ENCODE data around the gene AHRR. TPM values are rescaled to one million over a fixed set of nuclear protein-coding genes. Genes with fewer than 3 reads are reported as not detected.
"Not testable (repeated sequence)": the region's sequence is repeated elsewhere in the genome, so short reads cannot be mapped to it uniquely, and the experiment has no call there.

AHRR gene
- under 1 TPM; 0.26 to 0.33 TPM for total RNA-seq

DNA sequence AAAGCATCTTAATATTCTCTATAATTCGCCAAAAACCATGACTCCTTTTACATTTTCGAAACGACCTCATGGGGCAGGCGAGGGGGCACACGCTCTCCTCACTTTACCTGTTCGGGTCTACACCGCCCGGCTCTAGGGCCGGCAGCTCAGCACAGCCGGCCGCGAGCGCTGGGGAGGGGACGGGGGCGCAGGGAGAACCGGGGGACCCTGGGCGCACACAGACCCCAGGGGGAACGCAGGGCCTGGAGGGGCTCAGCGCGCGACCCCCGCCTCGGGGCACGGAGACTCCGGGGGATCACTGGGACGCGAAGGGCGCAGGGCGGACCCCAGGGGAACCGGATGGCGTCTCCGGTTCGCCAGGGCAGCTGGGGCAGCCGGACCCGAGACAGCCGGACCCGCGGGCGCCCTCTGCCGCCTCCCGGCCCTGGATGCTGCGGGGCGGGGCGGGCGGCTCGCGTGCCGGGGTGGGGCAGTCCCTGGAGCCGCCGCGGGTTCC is at the start of gene AHRR:
AHRR (plus strand) TSS at position 485 of the 496 bp plus-strand sequence. CDS start 22,189 bp downstream, outside the sequence.
- Histone ChIP-seq H3K36me3 (replicated peaks in 1 of 2; ENCODE audit: insufficient read depth in 1 of 2, low read depth in 2 of 2) (peaks cover 0 to 1% of the 10 kb centered on the region in 2 donors), H3K4me3 (peak within 1 kb of the TSS in 1 of 2 donors; percentile 22), H3K27ac (no peak within 1 kb of the TSS), H3K4me1 (peaks cover 25% of the 10 kb centered on the region), H3K9me3 (no peaks in the 10 kb centered on the region), H3K27me3 (peaks cover 0 to 25% of the 10 kb centered on the region in 2 donors)
- no peak for TF ChIP-seq POLR2A (IDR thresholded peaks at IDR 0.05)
- TF ChIP-seq, protein P1, sequence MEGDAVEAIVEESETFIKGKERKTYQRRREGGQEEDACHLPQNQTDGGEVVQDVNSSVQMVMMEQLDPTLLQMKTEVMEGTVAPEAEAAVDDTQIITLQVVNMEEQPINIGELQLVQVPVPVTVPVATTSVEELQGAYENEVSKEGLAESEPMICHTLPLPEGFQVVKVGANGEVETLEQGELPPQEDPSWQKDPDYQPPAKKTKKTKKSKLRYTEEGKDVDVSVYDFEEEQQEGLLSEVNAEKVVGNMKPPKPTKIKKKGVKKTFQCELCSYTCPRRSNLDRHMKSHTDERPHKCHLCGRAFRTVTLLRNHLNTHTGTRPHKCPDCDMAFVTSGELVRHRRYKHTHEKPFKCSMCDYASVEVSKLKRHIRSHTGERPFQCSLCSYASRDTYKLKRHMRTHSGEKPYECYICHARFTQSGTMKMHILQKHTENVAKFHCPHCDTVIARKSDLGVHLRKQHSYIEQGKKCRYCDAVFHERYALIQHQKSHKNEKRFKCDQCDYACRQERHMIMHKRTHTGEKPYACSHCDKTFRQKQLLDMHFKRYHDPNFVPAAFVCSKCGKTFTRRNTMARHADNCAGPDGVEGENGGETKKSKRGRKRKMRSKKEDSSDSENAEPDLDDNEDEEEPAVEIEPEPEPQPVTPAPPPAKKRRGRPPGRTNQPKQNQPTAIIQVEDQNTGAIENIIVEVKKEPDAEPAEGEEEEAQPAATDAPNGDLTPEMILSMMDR (IDR thresholded peaks at IDR 0.05), result peak in 4 of 7 experiments; percentile 24 to 40 (median 30)
- DNase-seq (peak in 3 of 4 donors; percentile 38 to 67 (median 51)), ATAC-seq (peak; percentile 66)
- 0 to 1% methylated on average over 15 to 40 of the region's 51 CpGs for WGBS, 2 donors
- intact Hi-C loops (cut with DNase I), result no loop called here

DNA sequence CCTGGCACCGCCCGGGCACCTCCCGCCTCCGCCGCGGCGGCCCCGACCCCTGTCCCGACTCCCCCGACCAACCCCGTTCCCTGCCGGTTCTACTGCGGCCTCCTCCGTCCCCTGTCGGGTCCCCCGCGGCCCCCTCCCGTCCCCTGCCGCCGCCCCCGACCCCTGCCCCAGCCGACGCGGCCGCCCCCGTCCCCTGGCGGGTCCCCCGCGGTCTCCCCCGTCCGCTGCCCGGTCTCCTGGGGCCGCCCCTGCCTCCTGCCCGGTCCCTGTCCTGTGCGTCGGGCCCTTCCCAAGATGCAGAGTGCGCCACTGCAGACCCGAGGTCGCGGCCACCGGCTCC is 49.7 kb upstream of the AHRR start:
- DNase-seq; intact Hi-C loops (cut with DNase I); H3K9me3 ChIP-seq; H3K27me3 ChIP-seq; ATAC-seq; H3K36me3 ChIP-seq (replicated peaks in 1 of 2; ENCODE audit: insufficient read depth in 1 of 2, low read depth in 2 of 2): not testable (repeated sequence)
- H3K27ac ChIP-seq, result peak overlapping the region; percentile 74 to 89 (median 86)
- 1% methylated on average over 15 of the region's 41 CpGs; no CpG with 5 or more reads in 1 of the 2 donors for WGBS, 2 donors
- H3K4me3 ChIP-seq, result peak overlapping the region; percentile 91 to 100
- H3K4me1 ChIP-seq, result peaks cover 17% of the 10 kb centered on the region

DNA sequence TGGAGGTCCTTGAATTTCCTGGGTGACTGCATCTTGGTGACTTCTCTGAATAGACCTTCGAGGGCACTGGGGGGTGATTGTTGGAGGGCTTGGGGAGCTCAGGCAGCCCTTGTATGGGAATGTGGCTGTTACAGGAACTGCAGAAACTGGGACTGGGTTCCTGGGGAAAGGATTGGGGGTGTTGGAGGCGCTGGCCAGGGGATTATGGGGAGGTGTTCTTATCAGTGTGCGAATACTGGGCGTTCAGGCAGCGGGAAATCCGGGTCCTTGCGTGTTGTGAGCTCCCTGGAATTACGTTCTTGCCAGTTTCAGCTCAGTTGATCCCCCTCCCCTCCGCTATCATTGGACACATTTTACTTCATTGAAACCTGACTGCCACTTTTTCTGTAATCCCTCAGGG is 48.4 kb upstream of the AHRR start:
- H3K4me3 ChIP-seq; H3K27me3 ChIP-seq; DNase-seq; ATAC-seq; H3K36me3 ChIP-seq (replicated peaks in 1 of 2; ENCODE audit: insufficient read depth in 1 of 2, low read depth in 2 of 2); intact Hi-C loops (cut with DNase I); H3K9me3 ChIP-seq; H3K27ac ChIP-seq: not testable (repeated sequence)
- 72 to 83% methylated on average over 9 of the region's 9 CpGs for WGBS, 2 donors
- peaks cover 17% of the 10 kb centered on the region for H3K4me1 ChIP-seq

DNA sequence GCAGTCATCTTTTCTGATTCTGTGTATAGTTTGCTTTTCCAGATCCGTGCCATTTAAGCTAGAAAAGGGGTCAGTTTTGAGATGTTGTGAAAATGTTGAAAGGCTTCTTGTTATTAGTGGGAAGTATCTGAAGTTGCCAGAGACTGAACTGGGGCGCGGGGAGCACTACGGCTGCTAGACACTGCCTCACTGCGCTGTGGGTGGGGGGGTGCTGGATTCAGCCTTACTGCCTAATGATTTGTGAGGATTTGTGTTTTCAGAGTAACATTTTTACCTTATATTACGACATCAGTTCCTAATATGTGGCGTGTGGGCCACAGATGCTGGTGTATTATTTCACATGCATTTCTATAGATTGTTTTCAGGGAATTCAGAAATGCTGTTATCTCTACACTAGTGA is 48.0 kb upstream of the AHRR start:
- H3K36me3 ChIP-seq (replicated peaks in 1 of 2; ENCODE audit: insufficient read depth in 1 of 2, low read depth in 2 of 2); H3K27ac ChIP-seq; intact Hi-C loops (cut with DNase I); DNase-seq; H3K4me3 ChIP-seq; H3K27me3 ChIP-seq; H3K9me3 ChIP-seq; ATAC-seq: not testable (repeated sequence)
- peaks cover 17% of the 10 kb centered on the region for H3K4me1 ChIP-seq
- WGBS, 2 donors, result 83 to 86% methylated on average over 7 of the region's 7 CpGs

DNA sequence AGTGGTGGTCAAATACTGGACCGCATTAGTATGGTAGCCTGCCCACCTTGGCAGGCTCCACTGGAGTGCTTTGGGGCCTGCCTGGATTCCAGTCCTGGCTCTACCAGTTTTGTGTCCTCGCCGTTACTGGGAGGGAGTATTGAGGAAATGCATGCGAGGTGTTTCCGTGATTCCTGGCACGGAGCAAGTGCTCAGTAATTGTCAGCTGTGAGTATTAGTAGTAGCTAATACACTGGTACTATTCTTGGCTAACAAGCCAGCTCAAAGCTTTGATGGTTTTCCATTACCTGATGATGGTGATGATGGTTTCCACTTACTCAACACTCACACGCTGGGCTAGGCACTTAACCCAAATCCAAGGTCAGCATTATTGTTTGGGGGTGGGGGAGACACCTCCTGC is 47.2 kb upstream of the AHRR start:
- ATAC-seq; H3K36me3 ChIP-seq (replicated peaks in 1 of 2; ENCODE audit: insufficient read depth in 1 of 2, low read depth in 2 of 2); H3K27me3 ChIP-seq; DNase-seq; intact Hi-C loops (cut with DNase I); H3K27ac ChIP-seq; H3K4me3 ChIP-seq; H3K9me3 ChIP-seq: not testable (repeated sequence)
- peaks cover 22% of the 10 kb centered on the region for H3K4me1 ChIP-seq
- 85 to 92% methylated on average over 7 of the region's 7 CpGs for WGBS, 2 donors

DNA sequence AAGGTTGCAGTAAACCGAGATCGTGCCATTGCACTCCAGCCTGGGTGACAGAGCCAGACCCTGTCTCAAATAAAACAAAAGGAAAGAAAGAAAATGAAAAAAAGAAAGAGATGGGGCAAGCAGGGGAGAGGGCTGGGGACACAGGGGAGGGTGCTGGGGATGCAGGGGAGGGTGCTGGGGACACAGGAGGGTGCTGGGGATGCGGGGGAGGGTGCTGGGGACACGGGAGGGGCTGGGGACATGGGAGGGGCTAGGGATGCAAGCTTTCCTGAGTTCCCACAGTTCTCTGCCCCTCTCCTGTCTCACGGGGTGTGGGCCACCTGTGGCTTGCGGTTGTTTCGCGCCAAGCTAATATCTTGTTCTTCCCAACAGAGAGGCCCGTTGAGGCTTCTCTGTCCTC is 42.9 kb upstream of the AHRR start:
- DNase-seq (no peak), ATAC-seq (no peak)
- H3K27ac ChIP-seq, result no peak overlapping the region
- intact Hi-C loops (cut with DNase I), result no loop called here
- no peaks in the 10 kb centered on the region for H3K9me3 ChIP-seq
- H3K36me3 ChIP-seq (replicated peaks in 1 of 2; ENCODE audit: insufficient read depth in 1 of 2, low read depth in 2 of 2), result peaks cover 2 to 7% of the 10 kb centered on the region in 2 donors
- H3K4me3 ChIP-seq, result no peak overlapping the region
- H3K4me1 ChIP-seq, result peaks cover 9% of the 10 kb centered on the region
- TF ChIP-seq, protein P1 (IDR thresholded peaks at IDR 0.05), result no peak
- no peak for TF ChIP-seq POLR2A (IDR thresholded peaks at IDR 0.05)
- no peaks in the 10 kb centered on the region for H3K27me3 ChIP-seq
- 91 to 92% methylated on average over 9 of the region's 9 CpGs for WGBS, 2 donors

DNA sequence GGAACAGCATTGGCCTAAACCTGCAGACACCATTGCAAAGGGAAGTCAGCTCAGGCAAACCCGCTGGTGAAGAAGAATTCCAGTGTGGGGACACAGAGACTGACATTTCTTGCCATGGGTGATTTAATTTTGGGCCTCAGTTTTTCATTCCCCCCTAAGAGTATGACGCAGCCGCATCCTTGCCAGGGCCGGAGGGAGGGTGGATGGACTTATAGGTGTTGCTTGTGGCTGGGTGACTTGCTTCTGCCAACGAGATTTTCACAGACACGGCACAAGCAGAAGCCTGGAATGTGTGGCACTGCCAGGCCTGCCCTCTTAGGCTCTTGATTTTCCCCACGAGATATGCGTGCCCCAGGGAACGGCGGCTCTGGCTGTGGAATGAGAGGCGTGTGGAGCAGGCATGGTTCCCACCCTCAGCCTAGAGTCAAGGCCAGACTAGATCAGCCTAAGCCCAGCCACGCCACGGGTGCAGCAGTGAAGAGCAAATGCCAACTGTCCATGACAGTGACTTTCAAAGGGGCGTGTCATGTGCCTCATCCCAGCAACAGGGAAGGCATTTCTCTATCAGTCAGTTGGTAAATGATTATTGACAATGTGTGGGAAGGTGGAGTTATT is 42.4 kb upstream of the AHRR start:
- H3K4me1 ChIP-seq; ATAC-seq; H3K27ac ChIP-seq; intact Hi-C loops (cut with DNase I); H3K4me3 ChIP-seq; H3K36me3 ChIP-seq (replicated peaks in 1 of 2; ENCODE audit: insufficient read depth in 1 of 2, low read depth in 2 of 2); H3K27me3 ChIP-seq; H3K9me3 ChIP-seq; DNase-seq: not testable (repeated sequence)
- WGBS, 2 donors, result 68 to 77% methylated on average over 10 to 13 of the region's 14 CpGs
